ENCODE measurements around the gene MAPK10. TPM values are rescaled to one million over a fixed set of nuclear protein-coding genes. Genes with fewer than 3 reads are reported as not detected.

The MAPK10 gene
- total and polyA plus RNA-seq, 10 of the 15 experiments (the other 5 are each of a cell fraction or from before 2014, with no cell fraction given) = 1.1 to 4.2 (median 2.4) TPM

DNA sequence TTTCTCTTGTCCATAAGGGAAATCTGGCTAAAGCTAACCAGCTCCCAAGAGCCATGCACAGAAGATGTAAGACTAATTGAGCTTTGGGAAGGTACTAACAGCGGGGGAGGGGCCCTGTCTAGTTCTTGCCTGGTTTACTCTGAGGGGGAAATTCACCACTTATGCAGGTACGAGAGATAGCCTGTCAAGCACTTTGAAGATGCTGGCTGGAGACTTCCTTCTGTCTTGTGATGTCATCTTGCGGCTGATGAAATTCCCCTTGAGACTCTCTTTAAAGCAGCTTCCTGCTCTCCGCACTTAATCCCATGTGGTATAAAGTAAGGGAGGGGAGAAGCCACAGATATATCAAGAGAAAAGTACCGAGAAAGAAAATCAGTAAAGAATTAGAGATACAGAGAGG is 345.3 kb downstream of the MAPK10 start:
- intact Hi-C loops (cut with micrococcal nuclease; ENCODE audit: unreplicated experiment) = no loop called here
- Histone ChIP-seq H3K27ac (ENCODE audit: control insufficient read depth, insufficient read depth) (no peak overlapping the region), H4K20me1 (ENCODE audit: control insufficient read depth, insufficient read depth) (no peaks in the 10 kb centered on the region), H3K27me3 (replicated peaks in 1 of 2; ENCODE audit: control insufficient read depth in 2 of 2, insufficient read depth in 2 of 2, low read length in 1 of 2) (no peaks in the 10 kb centered on the region), H2AFZ (ENCODE audit: control insufficient read depth, low read depth, low read length) (no peak overlapping the region; the same call in 1 of the 2 replicates), H3K4me3 (no peak overlapping the region), H3K36me3 (ENCODE audit: control insufficient read depth in 2 of 2, insufficient read depth in 2 of 2, low read length in 1 of 2) (no peaks in the 10 kb centered on the region), H3K9ac (ENCODE audit: control insufficient read depth, insufficient read depth, low read length) (no peak overlapping the region), H3K4me2 (ENCODE audit: control insufficient read depth, insufficient read depth) (no peak overlapping the region), H3K9me3 (replicated peaks; ENCODE audit: control insufficient read depth, insufficient read depth, low read length) (no peaks in the 10 kb centered on the region), H3K4me1 (ENCODE audit: control insufficient read depth, insufficient read depth, low read length) (peaks cover 2% of the 10 kb centered on the region; the same call in 1 of the 2 replicates), H3K79me2 (ENCODE audit: control insufficient read depth, insufficient read depth, low read length) (no peaks in the 10 kb centered on the region)
- peak; percentile 91 for ATAC-seq
- RAD21 ChIA-PET (ENCODE audit: unreplicated experiment) = interaction anchor here (1.0 kb wide), 1 partner anchor 47 kb away, joined by 4 read pairs; no protein-coding TSS in a partner anchor
- SMC1A ChIA-PET (ENCODE audit: uncharacterized antibody, unreplicated experiment) = interaction anchor here (1.0 kb wide), 1 partner anchor 19 kb away, joined by 3 read pairs; no protein-coding TSS in a partner anchor
- POLR2A ChIA-PET = no interaction called here
- TF ChIP-seq EED (IDR thresholded peaks at IDR 0.05; ENCODE audit: low read depth) (peak; percentile 19; the same call in 1 of the 2 replicates), RUNX3 (IDR thresholded peaks at IDR 0.05; ENCODE audit: low read length) (peak; percentile 80), JUNB (IDR thresholded peaks at IDR 0.05) (0 out of 2 replicates have a peak, but pooled peaks have one; percentile 23), TCF7 (IDR thresholded peaks at IDR 0.05; ENCODE audit: borderline replicate concordance) (peak; percentile 71; the same call in 1 of the 2 replicates), TCF3 (IDR thresholded peaks at IDR 0.05; ENCODE audit: borderline replicate concordance, insufficient read depth, low read depth, low read length) (no peak), CREM (IDR thresholded peaks at IDR 0.05; ENCODE audit: low read depth) (peak; percentile 50; the same call in 1 of the 2 replicates), SKIL (IDR thresholded peaks at IDR 0.05; ENCODE audit: low read depth, poor library complexity, severe bottlenecking) (no peak), TAF1 (IDR thresholded peaks at IDR 0.05; ENCODE audit: borderline replicate concordance, low read depth, low read length) (no peak), KLF5 (IDR thresholded peaks at IDR 0.05; ENCODE audit: partially characterized antibody) (no peak), SIX5 (IDR thresholded peaks at IDR 0.05; ENCODE audit: low read depth, low read length, severe bottlenecking) (no peak), ATF7 (IDR thresholded peaks at IDR 0.05; ENCODE audit: low read depth) (peak; percentile 61; the same call in 1 of the 2 replicates), CREB1 (IDR thresholded peaks at IDR 0.05; ENCODE audit: low read depth) (0 out of 2 replicates have a peak, but pooled peaks have one; percentile 52)
- TF ChIP-seq, protein P1, sequence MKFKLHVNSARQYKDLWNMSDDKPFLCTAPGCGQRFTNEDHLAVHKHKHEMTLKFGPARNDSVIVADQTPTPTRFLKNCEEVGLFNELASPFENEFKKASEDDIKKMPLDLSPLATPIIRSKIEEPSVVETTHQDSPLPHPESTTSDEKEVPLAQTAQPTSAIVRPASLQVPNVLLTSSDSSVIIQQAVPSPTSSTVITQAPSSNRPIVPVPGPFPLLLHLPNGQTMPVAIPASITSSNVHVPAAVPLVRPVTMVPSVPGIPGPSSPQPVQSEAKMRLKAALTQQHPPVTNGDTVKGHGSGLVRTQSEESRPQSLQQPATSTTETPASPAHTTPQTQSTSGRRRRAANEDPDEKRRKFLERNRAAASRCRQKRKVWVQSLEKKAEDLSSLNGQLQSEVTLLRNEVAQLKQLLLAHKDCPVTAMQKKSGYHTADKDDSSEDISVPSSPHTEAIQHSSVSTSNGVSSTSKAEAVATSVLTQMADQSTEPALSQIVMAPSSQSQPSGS (IDR thresholded peaks at IDR 0.05; ENCODE audit: low read length) = peak; percentile 39; the same call in 1 of the 2 replicates
- in situ Hi-C loops (cut with MboI) = no loop called here
- FAIRE-seq = peak; percentile 61
- 14% methylated on average over 5 of the region's 5 CpGs for WGBS (ENCODE audit: insufficient coverage, insufficient replicate concordance, low lambda C conversion rate, missing lambda C conversion rate)
- DNase-seq (ENCODE audit: low read depth, low spot score) = peak; percentile 36
- no TSS peak for BruUV-seq (replicated peaks)
- CTCF ChIA-PET = interaction anchor here (0.6 kb wide), 1 partner anchor 896 kb away, joined by 3 read pairs; no protein-coding TSS in a partner anchor

Data from GM12878 (cell line).